PFSK-1 (cell line): ENCODE results near the gene PDE3B.

ENCODE experiments used
- FOXP2 ChIP-seq: optimal IDR thresholded peaks from 2 replicates; pipeline ENCODE3; 2011; ENCODE audit warnings: borderline replicate concordance, control low read depth, inconsistent platforms; ENCODE audit not compliant: insufficient read depth; ENCODE audit errors: extremely low read length, extremely low read depth
- POLR2AphosphoS5 ChIP-seq: IDR thresholded peaks from 2 replicates; pipeline ENCODE4 v1.6.1; 2012; ENCODE audit warnings: low read depth, mild to moderate bottlenecking, control low read depth, low read length, moderate library complexity
- SIN3A ChIP-seq: IDR thresholded peaks from 2 replicates; pipeline ENCODE4 v1.6.1; 2012; ENCODE audit warnings: mild to moderate bottlenecking, low read length, moderate library complexity, borderline replicate concordance; ENCODE audit not compliant: insufficient read depth
- TAF1 ChIP-seq: IDR thresholded peaks from 2 replicates; pipeline ENCODE4 v1.6.1; 2012; ENCODE audit warnings: low read length, control low read depth, borderline replicate concordance; ENCODE audit not compliant: insufficient read depth
- TF ChIP-seq, protein P1 (sequence below), 2 experiments: IDR thresholded peaks; 2 replicates each; pipeline versions ENCODE4 v1.6.1 to v1.8.0; 2011 to 2012; ENCODE audit warnings: low read depth in 2 of 2, low read length in 2 of 2, control low read depth in 1 of 2, inconsistent platforms in 1 of 2, mild to moderate bottlenecking in 1 of 2, moderate library complexity in 1 of 2; ENCODE audit not compliant: insufficient read depth in 1 of 2

The PDE3B gene

DNA sequence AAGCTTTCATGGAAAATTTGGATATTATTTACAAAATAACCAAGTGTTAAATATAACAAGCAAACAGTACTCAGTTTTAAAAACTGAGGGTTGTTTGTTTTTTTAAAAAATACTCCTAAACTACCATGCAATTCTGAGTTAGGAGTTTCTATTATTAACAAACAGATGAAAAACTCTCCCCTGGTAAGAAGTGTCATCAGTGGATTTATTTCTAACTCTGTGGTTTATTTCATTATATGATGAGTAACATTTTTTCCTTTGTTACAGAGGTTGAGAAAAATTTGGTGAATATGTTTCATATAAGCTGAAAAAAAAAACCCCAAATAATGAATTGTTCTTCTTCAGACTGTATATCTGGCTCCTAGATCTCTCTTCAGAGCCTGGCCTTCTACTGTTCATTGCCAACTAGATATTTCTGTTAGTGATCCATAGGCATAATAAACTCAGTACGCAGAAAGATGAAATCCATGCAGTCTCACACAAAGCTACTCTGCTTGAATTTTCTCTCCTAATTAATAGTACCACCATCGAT lies 29.4 kb upstream of the PDE3B start:
- TF ChIP-seq, protein P1, sequence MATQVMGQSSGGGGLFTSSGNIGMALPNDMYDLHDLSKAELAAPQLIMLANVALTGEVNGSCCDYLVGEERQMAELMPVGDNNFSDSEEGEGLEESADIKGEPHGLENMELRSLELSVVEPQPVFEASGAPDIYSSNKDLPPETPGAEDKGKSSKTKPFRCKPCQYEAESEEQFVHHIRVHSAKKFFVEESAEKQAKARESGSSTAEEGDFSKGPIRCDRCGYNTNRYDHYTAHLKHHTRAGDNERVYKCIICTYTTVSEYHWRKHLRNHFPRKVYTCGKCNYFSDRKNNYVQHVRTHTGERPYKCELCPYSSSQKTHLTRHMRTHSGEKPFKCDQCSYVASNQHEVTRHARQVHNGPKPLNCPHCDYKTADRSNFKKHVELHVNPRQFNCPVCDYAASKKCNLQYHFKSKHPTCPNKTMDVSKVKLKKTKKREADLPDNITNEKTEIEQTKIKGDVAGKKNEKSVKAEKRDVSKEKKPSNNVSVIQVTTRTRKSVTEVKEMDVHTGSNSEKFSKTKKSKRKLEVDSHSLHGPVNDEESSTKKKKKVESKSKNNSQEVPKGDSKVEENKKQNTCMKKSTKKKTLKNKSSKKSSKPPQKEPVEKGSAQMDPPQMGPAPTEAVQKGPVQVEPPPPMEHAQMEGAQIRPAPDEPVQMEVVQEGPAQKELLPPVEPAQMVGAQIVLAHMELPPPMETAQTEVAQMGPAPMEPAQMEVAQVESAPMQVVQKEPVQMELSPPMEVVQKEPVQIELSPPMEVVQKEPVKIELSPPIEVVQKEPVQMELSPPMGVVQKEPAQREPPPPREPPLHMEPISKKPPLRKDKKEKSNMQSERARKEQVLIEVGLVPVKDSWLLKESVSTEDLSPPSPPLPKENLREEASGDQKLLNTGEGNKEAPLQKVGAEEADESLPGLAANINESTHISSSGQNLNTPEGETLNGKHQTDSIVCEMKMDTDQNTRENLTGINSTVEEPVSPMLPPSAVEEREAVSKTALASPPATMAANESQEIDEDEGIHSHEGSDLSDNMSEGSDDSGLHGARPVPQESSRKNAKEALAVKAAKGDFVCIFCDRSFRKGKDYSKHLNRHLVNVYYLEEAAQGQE (IDR thresholded peaks at IDR 0.05; ENCODE audit: insufficient read depth in 1 of 2, low read depth in 2 of 2, low read length in 2 of 2), result no peak
- TF ChIP-seq FOXP2, result no peak
- no peak for TF ChIP-seq POLR2AphosphoS5
- TF ChIP-seq SIN3A, result no peak
- no peak for TF ChIP-seq TAF1

DNA sequence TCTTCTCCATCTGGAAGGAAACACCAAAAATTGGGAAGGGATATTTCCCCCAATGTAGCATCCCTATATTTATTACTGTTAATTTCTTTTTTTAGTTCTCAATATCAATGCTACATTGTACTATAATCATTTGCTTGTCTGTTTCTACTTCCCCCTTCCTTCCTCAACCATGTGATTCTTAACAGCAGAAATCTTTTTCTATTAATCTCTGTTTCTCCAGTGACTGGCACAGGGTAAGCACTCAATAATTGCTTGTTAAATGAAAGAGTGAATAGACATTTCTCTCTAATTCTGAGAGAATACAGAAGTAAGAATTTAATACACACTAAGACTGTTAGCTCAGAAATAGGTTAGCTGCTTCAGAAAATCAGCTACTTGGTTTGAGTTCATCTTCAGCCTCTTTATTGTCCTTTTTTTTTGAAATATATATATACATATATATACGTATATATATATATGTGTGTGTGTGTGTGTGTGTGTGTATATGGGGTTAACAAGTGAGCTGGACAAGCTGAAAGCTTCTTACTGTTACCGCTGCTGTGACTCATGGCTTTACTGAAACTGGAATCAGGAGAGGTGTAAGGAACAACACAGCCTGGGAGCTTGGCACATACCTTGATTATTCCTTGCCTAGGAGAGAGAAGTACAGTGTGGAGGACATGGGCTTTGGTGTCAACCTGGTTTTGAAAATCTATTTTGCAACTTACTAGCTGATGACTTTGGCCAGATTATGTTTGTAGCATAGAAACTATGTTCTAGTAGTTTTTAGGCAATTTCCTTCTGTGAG lies 26.2 kb upstream of the PDE3B start:
- TF ChIP-seq POLR2AphosphoS5 (no peak), TAF1 (no peak), FOXP2 (no peak), SIN3A (no peak)
- TF ChIP-seq, protein P1 (IDR thresholded peaks at IDR 0.05; ENCODE audit: insufficient read depth in 1 of 2, low read depth in 2 of 2, low read length in 2 of 2), result no peak

DNA sequence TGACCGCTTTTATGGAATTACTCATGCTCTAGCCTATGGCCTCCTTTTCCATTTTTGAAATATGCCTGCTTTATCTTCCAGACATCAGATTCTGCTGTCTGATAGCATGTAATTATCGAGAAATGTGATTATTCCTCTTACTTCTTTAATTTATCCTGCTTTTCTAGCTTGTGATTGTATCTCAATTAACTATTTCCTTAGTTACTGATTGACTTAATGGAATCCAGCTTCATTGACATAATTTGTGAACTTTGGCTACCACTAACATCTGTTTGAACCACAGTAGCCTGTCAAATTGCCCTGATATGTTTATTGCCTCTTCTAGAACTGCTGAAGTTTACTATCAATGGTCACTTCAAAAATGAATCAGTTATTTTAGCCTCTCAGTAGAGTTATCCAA lies 25.5 kb upstream of the PDE3B start:
- TF ChIP-seq, protein P1 (IDR thresholded peaks at IDR 0.05; ENCODE audit: insufficient read depth in 1 of 2, low read depth in 2 of 2, low read length in 2 of 2), result no peak
- TF ChIP-seq FOXP2 (no peak), POLR2AphosphoS5 (no peak), TAF1 (no peak), SIN3A (no peak)

DNA sequence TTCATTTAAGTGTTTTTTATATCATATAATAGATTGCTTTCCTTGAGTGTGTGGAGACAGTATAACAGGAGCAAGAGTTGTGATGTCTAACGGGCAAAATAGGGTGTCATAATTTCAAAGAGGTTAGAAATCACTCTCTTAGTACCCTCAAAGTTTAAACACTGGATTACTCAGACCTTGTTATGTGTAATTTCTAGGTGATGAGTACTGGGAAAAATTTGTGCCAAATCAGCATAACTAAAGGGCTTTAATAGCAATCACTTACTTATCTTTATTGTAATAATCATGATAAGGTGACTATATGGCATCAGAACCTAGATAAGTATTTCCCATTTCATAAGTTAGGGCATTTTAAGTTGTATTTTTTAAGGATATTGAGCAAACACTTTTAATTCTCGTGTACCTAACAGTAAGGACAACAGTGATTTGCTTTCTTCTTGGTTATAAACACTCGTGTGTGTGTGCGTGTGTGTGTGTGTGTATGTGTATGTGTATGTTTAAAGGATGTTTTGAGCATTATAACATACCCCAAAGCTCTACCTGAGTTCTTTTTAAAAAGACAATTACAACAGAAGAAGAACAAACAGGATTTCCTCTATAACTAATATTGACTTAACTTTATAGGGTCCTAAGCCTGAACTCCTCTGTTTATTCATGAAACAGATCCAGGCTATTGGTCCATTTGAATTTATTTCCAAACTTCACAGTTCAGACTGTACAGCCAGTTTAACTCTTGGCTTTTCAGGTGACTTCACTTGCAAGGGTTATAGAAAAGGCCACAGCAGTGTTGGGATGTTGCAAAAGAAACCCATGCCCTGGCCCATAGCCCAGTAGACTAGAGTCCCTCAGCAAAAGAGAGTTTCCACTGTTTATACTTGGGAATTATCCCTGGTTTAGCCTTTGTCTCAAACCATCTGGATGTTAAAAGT lies 23.7 kb upstream of the PDE3B start:
- TF ChIP-seq, protein P1 (IDR thresholded peaks at IDR 0.05; ENCODE audit: insufficient read depth in 1 of 2, low read depth in 2 of 2, low read length in 2 of 2), result no peak
- no peak for TF ChIP-seq TAF1
- no peak for TF ChIP-seq FOXP2
- no peak for TF ChIP-seq SIN3A
- TF ChIP-seq POLR2AphosphoS5, result no peak
